GM18909 (cell line): ENCODE measurements around the gene FAT2.
"Not testable (repeated sequence)": the region's sequence is repeated elsewhere in the genome, so short reads cannot be mapped to it uniquely, and the experiment has no call there.

Experiments used
- ATAC-seq: cut with Tn5 transposase; IDR thresholded peaks from one replicate; pipeline ENCODE4 v1.9.1; 2021; ENCODE audit warnings: mild to moderate bottlenecking; ENCODE audit not compliant: unreplicated experiment, poor library complexity

The FAT2 gene

GRCh38 chr5:151581812-151582583, 9.1 kb downstream of the FAT2 start:
- no peak for ATAC-seq

- ATAC-seq, result no peak
These were observed 9.8 kb downstream of the FAT2 start for GRCh38 chr5:151581347-151581746.

GRCh38 chr5:151580858-151581257, 10.3 kb downstream of the FAT2 start:
- no peak for ATAC-seq

GRCh38 chr5:151580239-151580638, 10.9 kb downstream of the FAT2 start:
- ATAC-seq, result no peak

- not testable (repeated sequence) for ATAC-seq
These were observed 12.0 kb downstream of the FAT2 start for GRCh38 chr5:151579146-151579545.

GRCh38 chr5:151578326-151579025, 12.7 kb downstream of the FAT2 start:
- no peak for ATAC-seq

GRCh38 chr5:151577566-151577965, 13.6 kb downstream of the FAT2 start:
- no peak for ATAC-seq

GRCh38 chr5:151574444-151574996, 16.6 kb downstream of the FAT2 start:
- no peak for ATAC-seq

- ATAC-seq, result no peak
These were observed 18.3 kb downstream of the FAT2 start for GRCh38 chr5:151572657-151573368.

- no peak for ATAC-seq
These were observed 19.6 kb downstream of the FAT2 start for GRCh38 chr5:151571270-151572173.

- ATAC-seq, result no peak
These were observed 20.4 kb downstream of the FAT2 start for GRCh38 chr5:151570512-151571269.

GRCh38 chr5:151570058-151570457, 21.1 kb downstream of the FAT2 start:
- ATAC-seq, result no peak

- peak; percentile 60 for ATAC-seq
These were observed 21.7 kb downstream of the FAT2 start for GRCh38 chr5:151569132-151570046.

GRCh38 chr5:151568036-151568435, 23.1 kb downstream of the FAT2 start:
- ATAC-seq, result no peak

- ATAC-seq, result no peak
These were observed 25.2 kb downstream of the FAT2 start for GRCh38 chr5:151565971-151566370.

GRCh38 chr5:151562019-151562707, 29.0 kb downstream of the FAT2 start:
- ATAC-seq, result no peak

- ATAC-seq, result no peak
These were observed 33.2 kb downstream of the FAT2 start for GRCh38 chr5:151557951-151558350.

- no peak for ATAC-seq
These were observed 33.7 kb downstream of the FAT2 start for GRCh38 chr5:151557466-151557865.
